Amniotic stem cell (primary cell): ENCODE measurements around the gene PRODH2.
"Not testable (repeated sequence)": the region's sequence is repeated elsewhere in the genome, so short reads cannot be mapped to it uniquely, and the experiment has no call there.

Source experiments
- DNase-seq: peaks from one replicate; lab custom pipeline; 2025; lab: John Stamatoyannopoulos, UW

Gene PRODH2

DNA sequence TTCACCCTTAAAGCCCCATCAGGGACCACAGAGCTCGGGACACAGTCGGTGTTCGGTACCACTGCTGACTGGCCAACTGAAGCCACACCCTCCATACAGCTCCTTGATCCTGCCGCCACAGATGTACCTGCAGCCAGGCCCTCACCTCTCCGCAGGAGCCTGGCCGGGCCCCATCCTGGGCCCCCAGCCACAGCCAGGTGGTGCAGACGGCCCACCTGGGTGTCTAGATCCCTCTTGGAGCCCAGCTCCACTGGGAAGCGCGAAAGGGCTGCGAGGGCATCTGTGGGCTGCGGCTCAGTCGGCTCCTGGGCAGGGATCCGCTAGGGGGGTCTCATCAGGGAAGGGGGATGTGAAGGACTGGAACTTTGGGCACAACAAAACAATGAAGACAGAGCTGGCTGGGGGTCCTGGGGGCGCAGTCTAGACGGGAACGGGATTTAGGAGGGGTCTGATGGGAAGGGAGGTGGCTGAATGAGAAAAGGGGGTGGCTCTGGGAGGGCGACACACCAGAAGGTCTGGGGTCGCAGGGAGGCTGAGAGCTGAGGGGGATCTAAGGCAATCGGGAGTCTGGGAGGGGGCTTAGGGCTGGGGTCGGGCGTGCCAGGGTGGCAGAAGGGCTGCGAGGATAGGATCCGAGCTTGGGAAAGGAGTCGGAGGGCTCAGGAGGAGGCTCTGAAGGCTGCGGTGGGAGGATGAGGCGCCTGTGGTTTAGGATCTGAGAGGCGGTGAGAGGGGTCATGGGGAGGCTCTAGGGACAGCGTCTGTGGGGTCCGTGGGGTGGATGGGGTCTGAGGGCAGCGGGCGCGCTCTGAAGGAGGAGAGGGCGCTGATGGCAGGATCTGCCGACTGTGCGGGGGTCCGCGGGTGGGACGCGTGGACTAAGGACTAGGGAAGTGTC is 15.8 kb downstream of the PRODH2 start:
- DNase-seq = no peak

DNA sequence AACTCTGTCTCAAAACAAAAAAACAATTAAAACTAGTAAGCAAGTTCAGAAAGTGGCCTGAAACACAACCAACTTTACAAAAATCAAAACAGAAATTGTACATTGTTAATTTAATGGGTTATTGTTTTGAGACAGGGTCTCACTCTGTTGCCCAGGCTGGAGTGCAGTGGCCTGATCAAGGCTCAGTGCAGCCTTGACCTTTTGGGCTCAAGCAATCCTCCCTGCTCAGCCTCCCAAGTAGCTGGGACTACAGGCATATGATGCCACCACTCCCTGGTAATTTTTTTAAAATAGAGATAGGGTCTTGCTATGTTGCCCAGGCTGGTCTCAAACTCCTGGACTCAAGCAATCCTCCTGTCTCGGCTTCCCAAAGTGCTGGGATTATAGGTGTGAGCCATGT is 17.1 kb downstream of the PRODH2 start:
- DNase-seq = not testable (repeated sequence)

DNA sequence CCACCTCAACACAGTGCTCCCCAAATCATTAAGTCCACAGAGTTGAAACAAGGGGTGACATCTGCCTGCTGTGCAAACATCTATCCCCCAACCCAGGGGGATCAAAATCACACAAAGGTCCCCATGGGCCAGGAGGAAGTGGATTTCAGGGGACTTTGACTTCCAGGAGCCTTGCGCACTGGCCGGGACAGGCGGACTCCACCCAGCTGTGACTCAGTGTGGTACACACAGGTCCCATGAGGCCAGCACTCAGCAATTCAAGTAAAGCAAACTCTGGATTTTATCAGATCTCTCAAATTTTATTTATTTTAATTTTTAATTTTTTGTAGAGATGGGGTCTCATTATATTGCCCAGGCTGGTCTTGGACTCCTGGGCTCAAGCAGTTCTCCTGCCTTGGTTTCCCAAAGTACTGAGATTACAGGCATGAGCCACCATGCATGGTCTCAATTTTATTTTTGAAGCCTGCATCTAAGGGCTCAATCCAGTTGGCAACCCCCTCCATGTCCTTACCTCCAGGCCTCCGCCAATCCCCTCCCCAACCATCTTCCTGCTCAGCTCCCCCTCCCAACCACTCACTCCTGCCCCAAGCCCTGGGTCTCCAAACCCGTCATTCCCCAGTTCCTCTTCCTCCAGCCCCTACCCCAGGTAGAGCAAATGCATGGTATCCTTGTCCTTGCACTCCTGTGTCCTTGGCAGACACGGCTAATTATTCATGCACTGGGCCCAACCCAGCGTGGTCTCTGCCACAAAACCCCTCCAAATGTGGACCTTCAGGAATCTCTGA is 19.1 kb downstream of the PRODH2 start:
- DNase-seq = no peak

DNA sequence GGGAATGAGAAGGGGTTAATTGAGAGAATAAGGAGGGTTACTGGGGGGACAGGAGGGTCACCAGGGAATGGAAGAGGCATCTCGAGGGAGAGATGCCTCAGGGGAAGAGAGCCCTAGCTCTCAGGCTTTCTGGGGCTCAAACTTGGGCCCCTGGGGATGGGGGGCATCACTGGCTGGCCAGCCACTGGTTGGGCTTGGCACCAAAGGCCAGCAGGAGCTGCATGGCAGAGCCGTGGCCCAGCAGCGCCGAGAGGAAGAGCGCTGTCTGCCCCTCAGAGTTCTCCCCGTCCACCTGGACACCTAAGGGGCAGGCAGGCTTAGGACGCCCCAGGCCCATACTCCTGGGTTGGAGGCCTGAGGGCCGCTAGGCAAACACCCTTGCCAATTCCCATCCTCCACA is 19.8 kb downstream of the PRODH2 start:
- no peak for DNase-seq

DNA sequence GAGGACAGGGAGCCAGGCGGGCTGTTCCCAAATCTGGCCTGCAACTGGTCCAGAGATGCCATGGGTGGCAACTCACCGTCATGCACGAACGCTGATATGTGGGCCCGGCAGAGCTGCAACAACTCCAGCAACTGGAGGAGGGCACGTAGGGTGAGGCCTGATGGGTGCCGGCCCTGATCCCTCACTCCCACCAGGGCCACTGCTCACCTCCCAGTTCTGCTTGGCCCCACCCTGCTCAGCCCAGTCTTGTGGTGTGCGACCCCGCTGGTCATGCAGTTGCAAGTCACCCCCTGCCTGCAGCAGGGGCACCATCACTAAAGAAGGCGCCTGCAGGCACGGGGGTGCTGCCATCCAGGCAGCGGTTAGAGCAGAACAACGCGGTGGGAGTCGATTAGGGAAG is 20.3 kb downstream of the PRODH2 start:
- no peak for DNase-seq

DNA sequence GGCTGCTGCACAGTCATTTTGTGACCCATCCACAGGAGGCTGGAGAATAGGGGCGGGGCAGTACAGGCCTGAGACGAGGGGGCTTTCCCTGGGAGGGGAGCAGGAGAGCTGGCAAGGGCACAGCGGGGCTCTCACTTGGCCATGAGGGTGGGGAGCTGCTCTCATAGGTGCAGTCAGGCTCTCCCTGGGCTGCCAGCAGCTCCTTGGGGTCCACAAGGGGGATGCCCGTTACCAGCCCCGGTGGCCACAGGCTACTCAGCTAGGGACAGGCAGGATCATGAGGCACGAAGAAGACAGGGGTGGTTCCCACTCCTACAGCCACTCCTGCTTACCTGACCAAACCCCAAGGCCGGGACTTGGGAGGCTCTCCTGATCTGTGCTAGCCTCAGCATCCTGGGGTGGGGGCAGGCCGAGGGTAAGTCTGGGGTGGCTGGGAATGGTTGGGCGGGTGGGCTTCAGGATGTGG is 20.8 kb downstream of the PRODH2 start:
- no peak for DNase-seq

DNA sequence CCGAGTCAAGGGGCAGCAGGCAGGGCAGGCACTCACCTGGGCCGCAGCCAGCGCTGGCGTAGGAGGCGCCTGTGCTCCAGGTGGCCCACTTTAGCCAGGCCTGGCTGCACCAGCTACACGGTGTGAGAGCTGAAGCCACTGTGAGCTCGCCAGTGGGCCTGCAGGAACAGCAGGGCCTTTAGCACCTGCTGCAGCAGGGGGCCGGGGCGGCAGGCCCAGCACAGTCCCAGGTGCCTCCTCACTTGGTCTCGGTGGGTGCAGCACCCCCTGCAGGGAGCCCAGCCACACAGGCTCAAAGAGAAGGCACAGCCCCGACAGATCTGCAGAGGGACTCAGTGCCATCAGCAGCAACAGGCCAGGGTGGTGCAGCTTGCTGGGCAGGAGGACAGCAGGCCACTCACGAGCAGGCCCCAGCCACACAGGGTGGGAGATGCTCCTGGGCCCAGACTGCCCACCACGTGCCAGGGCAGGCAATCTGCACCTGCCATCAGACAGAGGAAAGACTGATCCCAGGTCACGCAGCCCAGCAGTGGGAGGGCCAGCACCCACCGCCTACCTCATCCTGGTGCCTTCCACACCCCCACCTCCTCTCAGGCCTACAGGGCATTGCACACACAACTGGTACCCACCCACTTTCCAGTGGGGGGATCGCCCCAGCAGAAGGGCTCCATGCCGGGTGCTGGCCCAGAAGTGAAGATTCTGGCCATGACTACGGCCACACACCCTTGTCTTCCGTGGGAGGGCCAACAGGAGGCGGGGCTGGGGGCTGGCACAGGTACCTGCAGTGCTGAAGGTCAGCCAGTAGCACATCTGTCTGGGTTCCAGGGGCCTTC is 21.4 kb downstream of the PRODH2 start:
- DNase-seq = no peak

DNA sequence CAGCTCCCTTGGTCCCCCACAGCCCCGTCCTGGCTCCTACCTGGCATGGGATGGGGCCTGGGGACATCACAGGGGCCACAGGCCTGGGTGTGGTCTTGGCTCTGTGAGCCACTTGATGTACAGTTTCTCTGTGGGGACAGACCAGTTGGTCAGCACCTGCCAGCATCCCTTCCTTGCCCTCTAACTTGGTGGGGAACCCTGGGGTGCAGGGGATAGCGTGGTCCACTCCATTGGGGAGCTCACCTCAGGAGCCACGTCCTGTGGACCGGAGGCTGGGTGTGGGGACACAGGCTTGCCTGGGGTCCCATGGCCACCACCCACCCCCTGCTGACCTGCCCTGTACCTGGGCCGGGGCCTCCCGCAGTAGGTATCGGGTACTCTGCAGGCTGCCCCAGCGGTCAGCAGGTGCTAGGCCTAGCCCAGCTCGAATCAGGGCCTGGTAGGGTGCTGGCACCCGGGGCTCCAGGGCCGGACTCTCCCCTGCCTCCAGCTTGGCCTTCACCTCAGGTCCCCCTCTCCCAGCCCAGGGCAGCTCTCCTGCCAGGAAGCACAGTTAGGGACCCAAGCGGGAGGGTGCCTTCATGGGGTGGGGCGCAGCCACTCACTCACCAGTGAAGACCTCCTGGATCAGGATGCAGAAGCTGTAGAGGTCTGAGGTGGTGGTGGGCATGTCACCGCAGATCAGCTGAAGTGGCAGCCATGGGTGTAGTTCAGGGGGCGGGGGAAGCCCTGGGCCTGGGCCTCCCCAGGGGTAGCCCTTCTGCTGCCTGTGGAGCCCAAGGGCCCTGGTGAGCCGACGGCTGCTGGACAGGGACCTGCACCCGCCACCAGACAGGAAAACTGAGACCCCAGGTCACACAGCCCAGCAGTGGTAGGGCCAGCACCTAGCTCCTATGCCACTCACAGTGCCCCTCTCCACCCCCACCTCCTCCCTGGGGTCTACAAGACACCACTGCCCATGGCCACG is 22.4 kb downstream of the PRODH2 start:
- no peak for DNase-seq

DNA sequence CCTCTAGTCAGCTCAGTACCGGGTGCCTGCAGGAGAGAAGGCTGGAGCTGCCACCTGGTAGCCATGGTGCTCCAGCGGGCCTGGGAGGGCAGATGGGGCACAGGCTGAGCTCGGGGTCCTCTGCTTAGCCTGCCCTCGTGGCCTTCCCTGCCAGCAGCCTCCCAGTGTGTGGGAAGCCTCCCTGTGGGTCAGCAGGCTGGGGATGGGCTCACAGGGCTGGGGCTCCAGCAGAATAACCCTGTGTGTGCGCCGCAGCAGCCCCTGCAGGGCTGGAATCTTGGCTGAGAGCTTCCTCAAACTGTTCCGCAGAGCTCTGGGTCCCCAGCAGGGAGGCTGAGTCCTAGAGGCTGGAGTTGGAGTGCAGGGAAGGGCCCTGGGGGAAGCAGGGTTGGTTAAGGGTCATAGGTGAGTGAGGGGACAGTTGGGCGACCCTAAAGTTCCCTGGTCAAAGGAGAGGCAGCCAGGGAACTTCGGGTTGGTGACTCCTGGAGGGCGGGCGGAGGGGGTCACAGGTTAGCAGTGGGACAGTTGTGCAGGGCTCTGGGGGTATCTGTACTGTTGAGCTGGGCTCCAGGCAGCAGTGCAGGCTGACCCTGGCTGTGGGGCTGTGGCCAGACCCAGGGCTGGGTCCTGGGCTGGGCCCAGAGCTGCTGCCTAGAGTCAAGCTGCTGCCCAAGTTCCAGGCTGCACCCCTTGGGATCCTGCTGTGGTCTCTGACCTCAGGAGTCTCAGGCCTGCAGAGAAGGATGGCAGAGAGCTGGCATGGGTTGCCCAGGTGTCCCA is 23.3 kb downstream of the PRODH2 start:
- DNase-seq = no peak

DNA sequence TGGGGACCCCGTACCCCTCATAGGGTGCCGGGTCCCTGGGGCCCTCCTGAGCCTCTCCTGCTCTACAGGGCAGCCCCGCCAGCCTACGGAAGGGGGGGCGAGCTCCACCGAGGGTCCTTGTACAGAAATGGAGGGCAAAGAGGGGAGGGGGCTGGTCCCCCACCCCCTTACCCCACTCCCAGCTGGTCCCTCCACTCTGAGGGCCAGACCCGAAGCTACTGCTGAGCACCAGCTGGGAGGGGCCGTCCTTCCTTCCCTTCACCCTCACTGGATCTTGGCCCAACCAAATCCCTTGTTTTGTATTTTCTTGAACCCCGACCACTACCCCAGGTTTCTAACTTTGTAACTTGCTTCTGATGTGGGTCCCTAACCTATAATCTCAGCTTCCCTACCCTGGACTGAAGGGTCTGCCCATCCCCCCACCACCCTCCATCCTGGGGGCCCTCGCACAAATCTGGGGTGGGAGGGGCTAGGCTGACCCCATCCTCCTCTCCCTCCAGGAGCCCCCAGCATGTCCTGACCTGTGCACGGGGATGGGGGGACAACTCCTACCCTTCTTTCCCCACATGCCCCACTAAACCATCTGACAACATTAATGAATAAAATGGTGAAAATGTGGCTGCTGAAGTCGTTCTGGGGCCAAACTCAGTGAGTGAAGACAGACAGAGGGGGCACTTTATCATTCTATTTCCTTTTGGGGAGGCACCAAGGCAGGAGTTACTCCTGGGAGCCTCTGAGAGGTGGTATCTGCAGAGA is 24.3 kb downstream of the PRODH2 start:
- DNase-seq = no peak

DNA sequence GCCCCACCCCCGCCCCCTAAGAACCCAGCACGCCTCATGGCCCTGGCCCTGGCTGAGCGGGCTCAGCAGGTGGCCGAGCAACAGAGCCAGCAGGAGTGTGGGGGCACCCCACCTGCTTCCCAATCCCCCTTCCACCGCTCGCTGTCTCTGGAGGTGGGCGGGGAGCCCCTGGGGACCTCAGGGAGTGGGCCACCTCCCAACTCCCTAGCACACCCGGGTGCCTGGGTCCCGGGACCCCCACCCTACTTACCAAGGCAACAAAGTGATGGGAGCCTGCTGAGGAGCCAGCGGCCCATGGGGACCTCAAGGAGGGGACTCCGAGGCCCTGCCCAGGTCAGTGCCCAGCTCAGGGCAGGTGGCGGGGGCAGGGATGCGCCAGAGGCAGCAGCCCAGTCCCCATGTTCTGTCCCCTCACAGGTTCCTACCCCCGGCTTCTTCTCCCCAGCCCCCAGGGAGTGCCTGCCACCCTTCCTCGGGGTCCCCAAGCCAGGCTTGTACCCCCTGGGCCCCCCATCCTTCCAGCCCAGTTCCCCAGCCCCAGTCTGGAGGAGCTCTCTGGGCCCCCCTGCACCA is 25.3 kb downstream of the PRODH2 start:
- no peak for DNase-seq

DNA sequence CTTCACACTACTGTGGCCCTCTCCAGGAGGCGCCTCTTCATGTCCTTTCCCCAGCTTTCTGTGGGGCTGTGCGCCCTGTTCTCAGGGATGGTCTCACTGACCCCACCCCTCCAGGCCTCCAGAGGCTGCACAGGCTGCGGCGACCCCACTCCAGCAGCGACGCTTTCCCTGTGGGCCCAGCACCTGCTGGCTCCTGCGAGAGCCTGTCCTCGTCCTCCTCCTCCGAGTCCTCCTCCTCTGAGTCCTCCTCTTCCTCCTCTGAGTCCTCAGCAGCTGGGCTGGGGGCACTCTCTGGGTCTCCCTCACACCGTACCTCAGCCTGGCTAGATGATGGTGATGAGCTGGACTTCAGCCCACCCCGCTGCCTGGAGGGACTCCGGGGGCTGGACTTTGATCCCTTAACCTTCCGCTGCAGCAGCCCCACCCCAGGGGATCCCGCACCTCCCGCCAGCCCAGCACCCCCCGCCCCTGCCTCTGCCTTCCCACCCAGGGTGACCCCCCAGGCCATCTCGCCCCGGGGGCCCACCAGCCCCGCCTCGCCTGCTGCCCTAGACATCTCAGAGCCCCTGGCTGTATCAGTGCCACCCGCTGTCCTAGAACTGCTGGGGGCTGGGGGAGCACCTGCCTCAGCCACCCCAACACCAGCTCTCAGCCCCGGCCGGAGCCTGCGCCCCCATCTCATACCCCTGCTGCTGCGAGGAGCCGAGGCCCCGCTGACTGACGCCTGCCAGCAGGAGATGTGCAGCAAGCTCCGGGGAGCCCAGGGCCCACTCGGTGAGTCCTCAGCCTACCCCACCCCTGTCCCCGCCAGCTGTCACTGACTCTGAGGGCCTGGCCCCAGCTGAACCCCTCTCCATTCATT is 26.1 kb downstream of the PRODH2 start:
- no peak for DNase-seq

DNA sequence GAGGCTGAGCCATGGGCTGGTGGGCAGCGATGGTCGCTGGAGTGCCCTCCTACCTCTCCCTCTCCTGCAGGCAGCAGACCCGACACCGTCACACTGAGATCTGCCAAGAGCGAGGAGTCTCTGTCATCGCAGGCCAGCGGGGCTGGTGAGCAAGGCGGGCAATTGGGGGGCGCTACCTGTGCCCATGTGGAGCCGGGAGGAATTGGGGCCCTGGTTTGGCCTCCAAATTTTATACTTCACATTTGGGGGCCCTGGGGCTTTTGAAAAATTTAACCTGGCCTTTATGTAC is 27.4 kb downstream of the PRODH2 start:
- no peak for DNase-seq

DNA sequence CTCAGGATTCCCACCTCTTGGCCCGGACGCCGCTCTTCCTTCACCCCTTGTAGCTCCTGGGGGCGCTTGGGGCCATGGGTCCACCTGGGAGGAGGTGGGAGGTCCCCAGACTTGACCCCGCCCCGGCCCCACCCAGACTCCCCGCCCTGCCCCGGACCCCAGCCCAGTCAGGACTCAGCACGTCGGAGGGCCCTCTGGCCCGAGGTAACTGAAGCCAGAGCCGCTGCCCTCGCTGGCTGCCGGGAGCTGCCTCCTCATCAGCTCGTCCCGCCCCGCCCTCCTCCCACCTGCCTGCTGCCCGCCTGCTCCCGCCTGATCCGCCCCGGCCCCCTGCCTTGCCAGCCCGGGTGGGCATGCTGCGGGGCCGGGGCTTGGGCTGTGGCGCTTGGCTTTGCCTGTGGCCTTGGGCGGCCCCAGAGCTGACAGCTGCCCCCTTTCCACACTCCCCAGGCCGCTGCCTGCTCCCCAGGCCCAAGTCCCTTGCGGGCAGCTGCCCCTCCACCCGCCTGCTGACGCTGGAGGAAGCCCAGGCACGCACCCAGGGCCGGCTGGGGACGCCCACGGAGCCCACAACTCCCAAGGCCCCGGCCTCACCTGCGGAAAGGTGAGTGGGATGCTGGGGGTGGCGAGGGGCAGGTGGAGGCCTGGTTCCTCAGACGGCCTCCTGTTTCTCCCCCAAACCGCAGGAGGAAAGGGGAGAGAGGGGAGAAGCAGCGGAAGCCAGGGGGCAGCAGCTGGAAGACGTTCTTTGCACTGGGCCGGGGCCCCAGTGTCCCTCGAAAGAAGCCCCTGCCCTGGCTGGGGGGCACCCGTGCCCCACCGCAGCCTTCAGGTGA is 27.9 kb downstream of the PRODH2 start:
- DNase-seq = no peak

DNA sequence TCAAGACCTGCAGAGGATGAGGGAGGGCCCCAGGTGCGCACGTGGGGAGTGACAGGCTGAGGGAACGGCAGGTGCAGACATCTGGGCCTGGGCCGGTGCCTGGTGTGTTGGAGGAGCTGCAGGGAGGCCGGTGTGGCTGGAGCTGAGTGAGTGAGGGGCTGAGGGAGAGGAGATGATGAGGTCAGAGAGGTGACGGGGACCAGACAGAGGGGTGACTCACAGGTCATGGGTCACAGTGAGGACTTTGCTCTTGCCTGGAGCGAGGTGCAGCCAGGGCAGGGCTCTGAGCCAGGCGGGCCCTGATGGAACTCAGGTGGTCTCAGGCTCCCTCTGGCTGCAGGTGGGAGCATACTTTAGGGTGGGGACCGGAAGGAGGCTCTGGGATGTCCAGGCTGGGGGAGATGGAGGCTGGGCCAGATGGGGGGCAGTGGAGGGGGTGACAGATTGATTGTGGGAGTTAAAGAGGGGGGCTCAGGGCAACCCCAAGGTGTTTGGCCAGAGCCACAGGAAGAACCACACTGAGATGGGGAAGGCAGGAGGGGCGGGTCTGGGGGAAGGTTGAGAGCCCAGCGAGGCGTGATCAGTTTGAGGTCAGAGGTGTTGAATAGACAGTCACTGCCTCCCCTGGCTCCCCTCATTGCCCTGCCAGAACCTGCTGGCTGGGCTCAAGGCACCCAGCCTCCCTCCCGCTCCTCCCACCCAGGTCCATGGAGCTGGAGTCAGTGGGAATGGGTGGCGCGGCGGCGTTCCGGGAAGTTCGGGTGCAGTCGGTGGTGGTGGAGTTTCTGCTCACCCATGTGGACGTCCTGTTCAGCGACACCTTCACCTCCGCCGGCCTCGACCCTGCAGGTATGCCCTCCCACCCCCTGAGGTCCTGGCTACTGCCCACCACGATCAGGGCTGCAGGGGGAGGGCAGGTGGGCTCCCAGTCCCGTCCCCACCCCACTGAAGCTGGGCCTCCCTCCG is 28.9 kb downstream of the PRODH2 start:
- DNase-seq = no peak

DNA sequence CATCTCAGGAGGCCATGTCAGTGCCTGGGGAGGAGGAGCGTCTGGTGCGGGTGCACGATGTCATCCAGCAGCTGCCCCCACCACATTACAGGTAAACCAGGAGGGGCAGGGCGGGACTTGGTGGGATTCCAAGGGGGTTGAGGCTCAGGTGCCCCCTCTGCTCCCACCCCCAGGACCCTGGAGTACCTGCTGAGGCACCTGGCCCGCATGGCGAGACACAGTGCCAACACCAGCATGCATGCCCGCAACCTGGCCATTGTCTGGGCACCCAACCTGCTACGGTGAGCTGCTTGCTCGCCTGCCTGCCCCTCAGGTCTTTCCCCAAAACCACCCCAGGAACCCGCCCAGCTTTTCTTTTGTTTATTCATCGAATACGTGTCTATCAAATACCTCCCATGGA is 30.1 kb downstream of the PRODH2 start:
- DNase-seq = no peak
